Bronchial epithelial cell (primary cell): ENCODE results near the gene AIRE. TPM values are rescaled to one million over a fixed set of nuclear protein-coding genes. Genes with fewer than 3 reads are reported as not detected.

Experiments used
- DNase-seq: peaks from one replicate; pipeline ENCODE4 v3.0.0-alpha.2; 2010; ENCODE audit warnings: low read depth
- FAIRE-seq: peaks from 2 replicates; lab custom pipeline; 2011; peaks lifted over from hg19 to GRCh38; lab: Jason Lieb, UNC
- H3K27me3 ChIP-seq: 2 replicates; pipeline ENCODE4 v1.5.1; 2011; ENCODE audit warnings: low read length; ENCODE audit not compliant: control insufficient read depth, insufficient read depth
- H3K36me3 ChIP-seq: 2 replicates; pipeline ENCODE4 v1.5.1; 2011; ENCODE audit warnings: low read length; ENCODE audit not compliant: control insufficient read depth, insufficient read depth
- H3K4me3 ChIP-seq: 2 replicates; pipeline ENCODE4 v1.5.1; 2011; ENCODE audit warnings: mild to moderate bottlenecking, low read depth, low read length, control low read depth
- total RNA-seq: library from RNA; depleted of rRNA; stranded (reverse); fragments of >200 nt; gene quantifications from 2 replicates; pipeline ENCODE4 v1.2.1, GENCODE V29; 2014
- TF ChIP-seq, protein P1 (sequence below): IDR thresholded peaks from 2 replicates; pipeline ENCODE4 v1.5.1; 2011; ENCODE audit warnings: mild to moderate bottlenecking, moderate library complexity, low read length, control low read depth, inconsistent platforms; ENCODE audit not compliant: insufficient read depth, severe bottlenecking

AIRE gene
- total RNA-seq, 1 donor from 2014 or later: not detected

DNA sequence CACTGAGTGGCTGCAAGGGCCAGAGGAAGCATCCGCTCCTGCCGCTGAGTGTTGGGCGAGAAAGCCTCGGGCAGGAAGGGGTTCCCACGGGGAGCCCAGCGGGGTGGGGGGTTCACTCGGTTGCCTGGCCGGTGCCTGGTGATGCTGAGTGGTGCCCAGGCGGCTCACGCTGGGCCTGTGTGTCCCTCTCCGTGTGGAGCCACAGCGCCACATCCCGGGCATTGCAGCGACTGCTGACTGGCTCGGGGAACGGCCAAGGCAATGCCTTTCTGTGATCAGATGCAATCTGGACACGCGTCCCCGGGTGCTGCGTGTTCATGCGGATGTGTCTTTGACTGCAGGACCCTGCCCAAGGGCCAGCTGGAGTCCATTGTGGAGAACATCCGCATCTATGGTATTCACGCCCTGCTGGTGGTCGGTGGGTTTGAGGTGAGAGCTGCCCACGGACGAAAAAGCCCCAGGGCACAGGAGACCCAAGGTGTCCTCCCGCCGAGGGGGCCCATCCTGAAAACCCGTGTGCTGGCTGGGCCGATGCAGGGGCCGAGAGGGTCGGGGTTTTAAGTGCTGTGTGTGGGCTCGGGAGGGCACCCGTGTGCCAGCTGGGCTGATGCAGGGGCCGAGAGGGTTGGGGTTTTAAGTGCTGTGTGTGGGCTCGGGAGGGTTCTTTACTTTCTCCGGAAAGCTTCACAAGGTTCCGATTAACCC, 37.1 kb downstream of the AIRE start:
- DNase-seq: no peak
- TF ChIP-seq, protein P1, sequence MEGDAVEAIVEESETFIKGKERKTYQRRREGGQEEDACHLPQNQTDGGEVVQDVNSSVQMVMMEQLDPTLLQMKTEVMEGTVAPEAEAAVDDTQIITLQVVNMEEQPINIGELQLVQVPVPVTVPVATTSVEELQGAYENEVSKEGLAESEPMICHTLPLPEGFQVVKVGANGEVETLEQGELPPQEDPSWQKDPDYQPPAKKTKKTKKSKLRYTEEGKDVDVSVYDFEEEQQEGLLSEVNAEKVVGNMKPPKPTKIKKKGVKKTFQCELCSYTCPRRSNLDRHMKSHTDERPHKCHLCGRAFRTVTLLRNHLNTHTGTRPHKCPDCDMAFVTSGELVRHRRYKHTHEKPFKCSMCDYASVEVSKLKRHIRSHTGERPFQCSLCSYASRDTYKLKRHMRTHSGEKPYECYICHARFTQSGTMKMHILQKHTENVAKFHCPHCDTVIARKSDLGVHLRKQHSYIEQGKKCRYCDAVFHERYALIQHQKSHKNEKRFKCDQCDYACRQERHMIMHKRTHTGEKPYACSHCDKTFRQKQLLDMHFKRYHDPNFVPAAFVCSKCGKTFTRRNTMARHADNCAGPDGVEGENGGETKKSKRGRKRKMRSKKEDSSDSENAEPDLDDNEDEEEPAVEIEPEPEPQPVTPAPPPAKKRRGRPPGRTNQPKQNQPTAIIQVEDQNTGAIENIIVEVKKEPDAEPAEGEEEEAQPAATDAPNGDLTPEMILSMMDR: no peak
- no peak for FAIRE-seq
- no peaks in the 10 kb centered on the region for H3K27me3 ChIP-seq
- H3K4me3 ChIP-seq: no peak overlapping the region
- peaks cover 29% of the 10 kb centered on the region for H3K36me3 ChIP-seq

DNA sequence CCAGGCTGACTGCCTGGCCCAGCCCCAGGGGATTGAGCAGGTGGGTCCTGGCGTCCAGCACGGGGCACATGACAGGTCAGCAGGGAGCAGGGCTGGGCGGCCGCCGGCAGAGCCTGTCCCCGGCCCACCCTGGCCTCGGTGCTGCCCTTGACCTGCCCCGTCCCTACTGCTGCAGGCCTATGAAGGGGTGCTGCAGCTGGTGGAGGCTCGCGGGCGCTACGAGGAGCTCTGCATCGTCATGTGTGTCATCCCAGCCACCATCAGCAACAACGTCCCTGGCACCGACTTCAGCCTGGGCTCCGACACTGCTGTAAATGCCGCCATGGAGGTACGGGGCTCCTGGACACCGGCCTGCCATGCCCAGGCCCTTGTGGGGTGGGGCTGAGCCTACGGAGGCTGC, 37.9 kb downstream of the AIRE start:
- no peak for FAIRE-seq

DNA sequence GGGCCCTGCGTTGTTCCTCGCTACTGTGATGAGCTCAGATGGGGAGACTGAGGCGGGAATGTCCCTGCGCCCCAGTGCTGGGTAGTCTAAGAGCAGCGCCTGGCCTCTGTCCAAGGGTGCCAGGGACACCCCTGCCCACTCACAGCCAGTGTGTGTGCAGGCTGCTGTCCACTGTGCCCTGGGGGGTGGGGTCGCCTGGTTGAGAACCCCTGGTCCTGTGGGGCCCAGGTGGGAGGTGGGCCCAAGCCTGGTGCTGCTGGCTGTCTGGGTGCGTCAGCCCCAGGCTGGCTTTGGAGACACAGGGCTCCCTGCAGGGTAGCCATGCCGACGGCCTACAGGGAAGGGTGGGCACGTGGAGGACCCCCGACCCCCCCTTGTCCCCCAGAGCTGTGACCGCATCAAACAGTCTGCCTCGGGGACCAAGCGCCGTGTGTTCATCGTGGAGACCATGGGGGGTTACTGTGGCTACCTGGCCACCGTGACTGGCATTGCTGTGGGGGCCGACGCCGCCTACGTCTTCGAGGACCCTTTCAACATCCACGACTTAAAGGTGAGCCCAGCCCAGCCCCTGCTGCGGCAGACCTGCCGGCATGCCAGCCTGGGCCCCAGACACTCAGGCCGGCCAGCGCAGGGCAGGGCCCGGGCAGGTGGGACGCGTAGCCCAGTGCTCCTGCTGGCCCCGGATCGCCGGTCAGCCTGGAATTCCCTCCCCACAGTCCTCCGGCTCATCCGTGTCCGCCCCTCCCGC, 38.6 kb downstream of the AIRE start:
- H3K4me3 ChIP-seq: no peak overlapping the region
- DNase-seq (no peak), FAIRE-seq (no peak)
- no peaks in the 10 kb centered on the region for H3K27me3 ChIP-seq
- TF ChIP-seq, protein P1: no peak
- H3K36me3 ChIP-seq: peaks cover 27% of the 10 kb centered on the region

More for the DNA sequence above, 37.9 kb downstream of the AIRE start:
- no peak overlapping the region for H3K4me3 ChIP-seq
- H3K27me3 ChIP-seq: no peaks in the 10 kb centered on the region
- peaks cover 27% of the 10 kb centered on the region for H3K36me3 ChIP-seq
- TF ChIP-seq, protein P1: no peak
- DNase-seq: no peak

DNA sequence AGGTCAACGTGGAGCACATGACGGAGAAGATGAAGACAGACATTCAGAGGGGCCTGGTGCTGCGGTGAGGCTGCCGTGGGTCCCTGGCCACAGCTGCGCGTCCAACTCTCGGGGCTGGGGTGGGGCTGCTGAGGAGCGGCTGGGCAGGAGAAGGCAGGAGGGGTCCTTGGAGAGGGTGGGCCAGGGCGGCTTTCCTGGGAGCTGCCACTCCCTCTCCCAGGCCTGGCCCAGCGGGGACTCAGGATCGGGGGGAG, 39.1 kb downstream of the AIRE start:
- H3K4me3 ChIP-seq: no peak overlapping the region
- DNase-seq: no peak
- H3K27me3 ChIP-seq: no peaks in the 10 kb centered on the region
- H3K36me3 ChIP-seq: peaks cover 23% of the 10 kb centered on the region
- FAIRE-seq: no peak
- TF ChIP-seq, protein P1: no peak

DNA sequence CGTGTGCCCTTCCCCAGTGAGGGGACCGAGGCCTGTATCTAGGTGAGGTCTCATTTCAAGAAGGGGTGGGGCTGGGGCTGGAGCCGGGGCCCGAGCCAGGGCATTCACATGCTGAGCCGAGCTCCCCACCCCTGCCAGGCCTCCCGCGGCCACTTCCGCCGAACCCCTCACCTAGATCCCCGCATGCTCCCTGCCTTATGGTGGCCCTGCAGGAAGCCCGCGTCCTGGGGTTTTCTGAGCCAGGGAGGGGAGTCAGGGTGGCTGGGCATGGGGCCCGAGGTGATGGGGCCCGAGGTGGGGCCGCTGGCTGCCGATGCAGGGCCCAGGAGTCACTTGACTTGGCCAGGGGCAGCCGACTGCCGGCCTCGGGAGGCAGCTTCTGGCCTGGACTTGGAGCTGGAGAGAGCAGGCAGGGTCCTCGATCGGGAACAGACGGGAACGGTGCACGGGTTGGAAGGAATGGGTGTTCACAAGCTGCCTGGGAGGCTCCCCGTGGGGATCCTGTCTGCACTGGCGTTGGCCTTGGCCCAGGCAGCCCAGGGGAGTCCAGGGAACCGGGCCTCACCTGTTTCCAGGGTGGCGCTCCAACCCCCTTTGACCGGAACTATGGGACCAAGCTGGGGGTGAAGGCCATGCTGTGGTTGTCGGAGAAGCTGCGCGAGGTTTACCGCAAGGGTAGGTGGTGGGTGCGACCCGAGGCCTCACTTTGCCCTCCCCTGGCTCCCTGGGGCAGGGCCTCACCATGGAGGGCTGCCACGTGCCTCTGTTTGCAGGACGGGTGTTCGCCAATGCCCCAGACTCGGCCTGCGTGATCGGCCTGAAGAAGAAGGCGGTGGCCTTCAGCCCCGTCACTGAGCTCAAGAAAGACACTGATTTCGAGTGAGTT, 40.0 kb downstream of the AIRE start:
- FAIRE-seq (no peak), DNase-seq (no peak)
- H3K4me3 ChIP-seq: no peak overlapping the region
- TF ChIP-seq, protein P1: no peak
- H3K27me3 ChIP-seq: no peaks in the 10 kb centered on the region
- peaks cover 21% of the 10 kb centered on the region for H3K36me3 ChIP-seq
